SKM-1 (cell line): ENCODE results near the gene RNF4.
"Not testable (repeated sequence)": the region's sequence is repeated elsewhere in the genome, so short reads cannot be mapped to it uniquely, and the experiment has no call there.

Experiments
- DNase-seq: peaks from one replicate; lab custom pipeline; 2025; ENCODE audit not compliant: unreplicated experiment; lab: John Stamatoyannopoulos, UW

The RNF4 gene

GRCh38 chr4:2468456-2469191 is at the start of gene RNF4:
Gene RNF4, plus strand, starts transcription at chr4:2469106. Its CDS starts 21,388 bp downstream, at chr4:2490494.
- peak; percentile 99 for DNase-seq

GRCh38 chr4:2419814-2420213 is 49.1 kb upstream of the RNF4 start:
- no peak for DNase-seq

- DNase-seq = no peak
Observed at GRCh38 chr4:2421928-2422327, 47.0 kb upstream of the RNF4 start.

GRCh38 chr4:2423066-2423465 is 45.8 kb upstream of the RNF4 start:
- no peak for DNase-seq

- no peak for DNase-seq
Observed at GRCh38 chr4:2423695-2424094, 45.2 kb upstream of the RNF4 start.

GRCh38 chr4:2424581-2424980 is 44.3 kb upstream of the RNF4 start:
- no peak for DNase-seq

GRCh38 chr4:2425386-2426068 is 43.4 kb upstream of the RNF4 start:
- no peak for DNase-seq

- no peak for DNase-seq
Observed at GRCh38 chr4:2426069-2426397, 42.9 kb upstream of the RNF4 start.

- no peak for DNase-seq
Observed at GRCh38 chr4:2426711-2427275, 42.1 kb upstream of the RNF4 start.

- no peak for DNase-seq
Observed at GRCh38 chr4:2427383-2428334, 41.2 kb upstream of the RNF4 start.

- DNase-seq = no peak
Observed at GRCh38 chr4:2428496-2429213, 40.3 kb upstream of the RNF4 start.

GRCh38 chr4:2429945-2430757 is 38.8 kb upstream of the RNF4 start:
- DNase-seq = not testable (repeated sequence)

- DNase-seq = no peak
Observed at GRCh38 chr4:2432004-2432403, 36.9 kb upstream of the RNF4 start.

- no peak for DNase-seq
Observed at GRCh38 chr4:2432991-2433530, 35.8 kb upstream of the RNF4 start.

GRCh38 chr4:2433609-2434350 is 35.1 kb upstream of the RNF4 start:
- DNase-seq = no peak

- no peak for DNase-seq
Observed at GRCh38 chr4:2434420-2434819, 34.5 kb upstream of the RNF4 start.

GRCh38 chr4:2436301-2436700 is 32.6 kb upstream of the RNF4 start:
- no peak for DNase-seq

GRCh38 chr4:2436761-2437474 is 32.0 kb upstream of the RNF4 start:
- DNase-seq = no peak
